ENCODE data around the gene CPN2. TPM values are rescaled to one million over a fixed set of nuclear protein-coding genes. Genes with fewer than 3 reads are reported as not detected.

CPN2 gene
- polyA plus RNA-seq, 1 donor from 2014 or later = not detected

DNA sequence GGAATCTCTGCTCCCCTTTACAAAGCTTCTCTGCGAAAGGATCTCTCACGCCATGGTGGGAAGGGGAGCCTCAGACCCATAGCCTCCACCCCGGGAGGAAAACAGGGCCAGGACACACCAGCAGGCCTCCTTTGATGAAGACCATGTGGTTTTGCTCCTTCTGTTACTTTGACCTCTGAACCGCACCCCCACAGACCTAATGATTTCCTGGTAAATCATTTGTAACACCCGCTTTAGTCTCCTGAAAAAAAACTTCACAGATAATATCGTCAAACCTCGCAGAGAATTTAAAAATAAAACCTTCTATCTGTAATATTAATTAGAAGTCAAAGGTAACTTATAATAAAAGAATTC, 18.3 kb downstream of the CPN2 start:
- H3K36me3 ChIP-seq (ENCODE audit: insufficient read depth, low read length) = no peaks in the 10 kb centered on the region
- H3K79me2 ChIP-seq (replicated peaks; ENCODE audit: insufficient read depth, low read length) = no peaks in the 10 kb centered on the region
- H3K9ac ChIP-seq (ENCODE audit: low read length) = no peak overlapping the region
- no peak overlapping the region for H2AFZ ChIP-seq (ENCODE audit: low read depth, low read length)
- H3K9me2 ChIP-seq (ENCODE audit: insufficient read depth, low read length) = no peaks in the 10 kb centered on the region
- H3K27ac ChIP-seq (ENCODE audit: low read length) = no peak overlapping the region
- TF ChIP-seq, protein P1, sequence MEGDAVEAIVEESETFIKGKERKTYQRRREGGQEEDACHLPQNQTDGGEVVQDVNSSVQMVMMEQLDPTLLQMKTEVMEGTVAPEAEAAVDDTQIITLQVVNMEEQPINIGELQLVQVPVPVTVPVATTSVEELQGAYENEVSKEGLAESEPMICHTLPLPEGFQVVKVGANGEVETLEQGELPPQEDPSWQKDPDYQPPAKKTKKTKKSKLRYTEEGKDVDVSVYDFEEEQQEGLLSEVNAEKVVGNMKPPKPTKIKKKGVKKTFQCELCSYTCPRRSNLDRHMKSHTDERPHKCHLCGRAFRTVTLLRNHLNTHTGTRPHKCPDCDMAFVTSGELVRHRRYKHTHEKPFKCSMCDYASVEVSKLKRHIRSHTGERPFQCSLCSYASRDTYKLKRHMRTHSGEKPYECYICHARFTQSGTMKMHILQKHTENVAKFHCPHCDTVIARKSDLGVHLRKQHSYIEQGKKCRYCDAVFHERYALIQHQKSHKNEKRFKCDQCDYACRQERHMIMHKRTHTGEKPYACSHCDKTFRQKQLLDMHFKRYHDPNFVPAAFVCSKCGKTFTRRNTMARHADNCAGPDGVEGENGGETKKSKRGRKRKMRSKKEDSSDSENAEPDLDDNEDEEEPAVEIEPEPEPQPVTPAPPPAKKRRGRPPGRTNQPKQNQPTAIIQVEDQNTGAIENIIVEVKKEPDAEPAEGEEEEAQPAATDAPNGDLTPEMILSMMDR (IDR thresholded peaks at IDR 0.05; ENCODE audit: poor library complexity, severe bottlenecking) = no peak
- no peak for TF ChIP-seq MXI1 (conservative IDR thresholded peaks at IDR 0.05; ENCODE audit: poor library complexity, severe bottlenecking)
- no peak for TF ChIP-seq EP300 (conservative IDR thresholded peaks at IDR 0.05; ENCODE audit: poor library complexity, severe bottlenecking)
- no peak for TF ChIP-seq SMC3 (conservative IDR thresholded peaks at IDR 0.05; ENCODE audit: poor library complexity)
- no peak for TF ChIP-seq TAF1 (IDR thresholded peaks at IDR 0.05; ENCODE audit: low read depth)
- no peak for TF ChIP-seq POLR2AphosphoS5 (IDR thresholded peaks at IDR 0.05)
- no peak for TF ChIP-seq EZH2 (IDR thresholded peaks at IDR 0.05; ENCODE audit: borderline replicate concordance, insufficient read depth, low read length, poor library complexity, severe bottlenecking)
- no peak for TF ChIP-seq RAD21 (conservative IDR thresholded peaks at IDR 0.05)
- no peak for TF ChIP-seq REST (IDR thresholded peaks at IDR 0.05; ENCODE audit: borderline replicate concordance)
- no peak overlapping the region for H3K4me3 ChIP-seq (ENCODE audit: low read length)
- H3K4me2 ChIP-seq (ENCODE audit: low read length) = no peak overlapping the region
- no peaks in the 10 kb centered on the region for H3F3A ChIP-seq (ENCODE audit: insufficient read depth, low read length, poor library complexity, severe bottlenecking)
- H3K9me3 ChIP-seq (ENCODE audit: low read length) = no peaks in the 10 kb centered on the region
- H4K20me1 ChIP-seq (ENCODE audit: insufficient read depth) = no peaks in the 10 kb centered on the region
- peaks cover 25% of the 10 kb centered on the region for H3K27me3 ChIP-seq (ENCODE audit: insufficient read depth, low read depth, low read length)

DNA sequence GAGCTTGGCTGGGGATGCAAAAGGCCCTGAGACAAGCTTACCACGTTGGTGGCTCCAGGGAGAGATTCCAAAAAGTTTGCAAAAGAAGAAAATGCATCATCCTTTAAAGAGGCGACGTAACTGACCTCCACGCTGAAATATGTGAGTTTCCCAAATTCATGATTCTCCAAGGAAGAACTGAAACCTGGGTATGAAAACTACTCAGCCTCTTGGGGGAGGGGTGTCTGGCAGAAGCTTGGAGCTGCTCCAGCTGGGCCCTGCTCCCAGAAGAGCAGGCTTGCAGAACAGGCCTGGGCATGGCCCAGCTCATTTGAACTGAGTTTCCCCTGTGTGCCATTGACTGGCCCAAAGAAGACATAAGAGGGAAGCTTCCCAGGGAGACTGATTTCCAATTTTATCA, 20.5 kb downstream of the CPN2 start:
- no peaks in the 10 kb centered on the region for H3K9me3 ChIP-seq (ENCODE audit: low read length)
- H2AFZ ChIP-seq (ENCODE audit: low read depth, low read length) = no peak overlapping the region
- no peaks in the 10 kb centered on the region for H3F3A ChIP-seq (ENCODE audit: insufficient read depth, low read length, poor library complexity, severe bottlenecking)
- H3K9ac ChIP-seq (ENCODE audit: low read length) = no peak overlapping the region
- no peaks in the 10 kb centered on the region for H4K20me1 ChIP-seq (ENCODE audit: insufficient read depth)
- H3K4me3 ChIP-seq (ENCODE audit: low read length) = no peak overlapping the region
- H3K27me3 ChIP-seq (ENCODE audit: insufficient read depth, low read depth, low read length) = peaks cover 25% of the 10 kb centered on the region
- TF ChIP-seq POLR2AphosphoS5 (IDR thresholded peaks at IDR 0.05) = no peak
- H3K79me2 ChIP-seq (replicated peaks; ENCODE audit: insufficient read depth, low read length) = no peaks in the 10 kb centered on the region
- no peak overlapping the region for H3K4me2 ChIP-seq (ENCODE audit: low read length)
- H3K9me2 ChIP-seq (ENCODE audit: insufficient read depth, low read length) = no peaks in the 10 kb centered on the region
- no peak overlapping the region for H3K27ac ChIP-seq (ENCODE audit: low read length)
- H3K36me3 ChIP-seq (ENCODE audit: insufficient read depth, low read length) = no peaks in the 10 kb centered on the region

- Histone ChIP-seq H3K36me3 (ENCODE audit: insufficient read depth, low read length) (no peaks in the 10 kb centered on the region), H3K9me2 (ENCODE audit: insufficient read depth, low read length) (no peaks in the 10 kb centered on the region), H3K27me3 (ENCODE audit: insufficient read depth, low read depth, low read length) (peaks cover 25% of the 10 kb centered on the region), H3K79me2 (replicated peaks; ENCODE audit: insufficient read depth, low read length) (no peaks in the 10 kb centered on the region), H2AFZ (ENCODE audit: low read depth, low read length) (no peak overlapping the region), H3F3A (ENCODE audit: insufficient read depth, low read length, poor library complexity, severe bottlenecking) (no peaks in the 10 kb centered on the region), H4K20me1 (ENCODE audit: insufficient read depth) (no peaks in the 10 kb centered on the region), H3K9ac (ENCODE audit: low read length) (no peak overlapping the region), H3K4me3 (ENCODE audit: low read length) (no peak overlapping the region), H3K4me2 (ENCODE audit: low read length) (no peak overlapping the region), H3K9me3 (ENCODE audit: low read length) (no peaks in the 10 kb centered on the region), H3K27ac (ENCODE audit: low read length) (no peak overlapping the region)
- TF ChIP-seq MXI1 (conservative IDR thresholded peaks at IDR 0.05; ENCODE audit: poor library complexity, severe bottlenecking) (no peak), REST (IDR thresholded peaks at IDR 0.05; ENCODE audit: borderline replicate concordance) (no peak), SMC3 (conservative IDR thresholded peaks at IDR 0.05; ENCODE audit: poor library complexity) (no peak), RAD21 (conservative IDR thresholded peaks at IDR 0.05) (no peak), EP300 (conservative IDR thresholded peaks at IDR 0.05; ENCODE audit: poor library complexity, severe bottlenecking) (no peak), TAF1 (IDR thresholded peaks at IDR 0.05; ENCODE audit: low read depth) (no peak), EZH2 (IDR thresholded peaks at IDR 0.05; ENCODE audit: borderline replicate concordance, insufficient read depth, low read length, poor library complexity, severe bottlenecking) (no peak), POLR2AphosphoS5 (IDR thresholded peaks at IDR 0.05) (no peak)
- TF ChIP-seq, protein P1 (IDR thresholded peaks at IDR 0.05; ENCODE audit: poor library complexity, severe bottlenecking) = no peak
Measured at GRCh38 chr3:194330160-194330559, 21.0 kb downstream of the CPN2 start.
